ACC112 (cell line): ENCODE measurements around the gene APLP2.

Experiments
- H2AFZ ChIP-seq: fragments of 200-600 bp; sonication (generic); one replicate; pipeline ENCODE4 v1.6.0; 2017; ENCODE audit warnings: antibody characterized with exemption, low read length; ENCODE audit not compliant: unreplicated experiment
- H3K27ac ChIP-seq: fragments of 200-600 bp; sonication (generic); 2 replicates; pipeline ENCODE4 v1.5.1; 2014; ENCODE audit warnings: low read depth, mild to moderate bottlenecking, antibody characterized with exemption, low read length, moderate library complexity
- H3K27me3 ChIP-seq: fragments of 200-600 bp; sonication (generic); 2 replicates; pipeline ENCODE4 v1.6.1; 2014; ENCODE audit warnings: mild to moderate bottlenecking, antibody characterized with exemption, low read length, moderate library complexity, mixed read lengths; ENCODE audit not compliant: insufficient read depth
- H3K36me3 ChIP-seq: fragments of 200-600 bp; sonication (generic); 2 replicates; pipeline ENCODE4 v1.6.1; 2016; ENCODE audit warnings: mild to moderate bottlenecking, antibody characterized with exemption, low read length, moderate library complexity, mixed read lengths; ENCODE audit not compliant: insufficient read depth
- H3K4me1 ChIP-seq: fragments of 200-600 bp; sonication (generic); one replicate; pipeline ENCODE4 v1.6.1; 2016; ENCODE audit warnings: low read length, mixed read lengths; ENCODE audit not compliant: insufficient read depth, unreplicated experiment, control insufficient read depth
- H3K4me3 ChIP-seq: fragments of 200-600 bp; sonication (generic); 2 replicates; pipeline ENCODE4 v1.5.1; 2014; ENCODE audit warnings: mild to moderate bottlenecking, low read depth, low read length
- H3K79me2 ChIP-seq: fragments of 200-600 bp; sonication (generic); one replicate; pipeline ENCODE4 v1.6.0; 2016; ENCODE audit warnings: low read length; ENCODE audit not compliant: control insufficient read depth, unreplicated experiment, insufficient read depth

APLP2 gene

DNA sequence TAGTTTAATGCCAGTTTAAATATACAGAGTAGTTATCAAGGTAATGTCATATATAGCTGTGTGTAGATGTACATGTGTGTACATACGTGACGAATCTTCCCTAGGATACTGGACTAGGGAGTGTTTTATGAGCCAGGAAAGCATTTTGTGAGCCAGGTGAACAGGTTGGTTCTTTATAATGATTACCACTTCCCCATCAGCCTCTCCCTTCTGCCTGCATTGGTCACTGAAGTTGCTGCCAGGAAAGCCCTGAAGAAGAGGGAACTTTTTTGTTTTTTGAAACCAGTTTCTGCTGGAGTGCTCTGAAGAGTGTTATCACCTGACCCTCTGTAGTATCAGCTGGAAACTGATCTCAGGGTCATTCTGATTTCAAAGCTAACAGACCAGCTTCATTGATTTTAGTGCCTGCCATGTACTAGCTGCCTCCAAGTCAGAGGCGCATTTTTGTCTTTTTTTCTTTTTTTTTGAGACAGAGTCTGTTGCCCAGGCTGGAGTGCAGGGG lies 75.7 kb downstream of the APLP2 start:
- Histone ChIP-seq H3K79me2 (no peaks in the 10 kb centered on the region), H3K4me1 (no peaks in the 10 kb centered on the region), H3K27ac (no peak overlapping the region), H2AFZ (no peak overlapping the region), H3K36me3 (peaks cover 7% of the 10 kb centered on the region; the same call in 1 of the 2 replicates), H3K4me3 (no peak overlapping the region), H3K27me3 (no peaks in the 10 kb centered on the region)

DNA sequence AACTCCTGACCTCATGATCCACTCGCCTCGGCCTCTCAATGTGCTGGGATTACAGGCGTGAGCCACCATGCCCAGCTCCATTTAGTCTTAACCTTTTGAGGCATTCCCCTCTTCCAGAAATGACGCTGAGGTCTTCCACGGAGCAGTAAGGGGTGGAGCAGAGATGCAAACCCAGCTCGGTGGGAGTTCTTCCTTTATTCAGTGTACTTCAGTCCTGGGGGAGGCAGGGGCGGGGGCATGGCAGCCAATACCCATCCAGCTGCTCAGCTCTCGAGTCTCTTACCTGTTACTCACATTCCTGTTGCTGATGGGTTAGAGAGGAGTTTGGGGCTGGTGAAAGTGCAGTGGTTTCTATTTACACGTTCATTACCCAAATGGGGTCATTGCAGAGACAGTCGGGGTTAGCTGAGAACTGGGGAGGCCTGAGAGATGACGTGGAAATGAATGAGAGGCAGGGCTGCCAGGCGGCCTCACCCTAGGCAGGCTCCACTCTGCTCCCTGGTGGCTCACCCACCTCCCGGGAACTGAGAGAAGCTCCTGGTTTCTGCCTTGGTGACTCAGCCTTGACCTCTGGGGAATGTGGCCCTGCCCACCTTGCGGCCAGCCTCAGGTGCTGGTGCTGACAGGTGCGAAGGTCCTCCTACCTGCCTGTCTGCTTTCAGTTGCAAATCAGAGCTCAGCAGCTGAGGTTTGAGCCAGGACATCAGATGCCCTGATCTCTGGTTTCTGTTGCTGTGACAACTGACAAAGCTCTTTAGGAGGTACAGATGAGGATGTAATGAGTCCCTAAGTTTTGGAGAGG lies 76.5 kb downstream of the APLP2 start:
- Histone ChIP-seq H3K4me1 (no peaks in the 10 kb centered on the region), H3K36me3 (peaks cover 7% of the 10 kb centered on the region; the same call in 1 of the 2 replicates), H3K79me2 (no peaks in the 10 kb centered on the region), H3K4me3 (no peak overlapping the region), H3K27ac (no peak overlapping the region), H3K27me3 (no peaks in the 10 kb centered on the region), H2AFZ (no peak overlapping the region)

DNA sequence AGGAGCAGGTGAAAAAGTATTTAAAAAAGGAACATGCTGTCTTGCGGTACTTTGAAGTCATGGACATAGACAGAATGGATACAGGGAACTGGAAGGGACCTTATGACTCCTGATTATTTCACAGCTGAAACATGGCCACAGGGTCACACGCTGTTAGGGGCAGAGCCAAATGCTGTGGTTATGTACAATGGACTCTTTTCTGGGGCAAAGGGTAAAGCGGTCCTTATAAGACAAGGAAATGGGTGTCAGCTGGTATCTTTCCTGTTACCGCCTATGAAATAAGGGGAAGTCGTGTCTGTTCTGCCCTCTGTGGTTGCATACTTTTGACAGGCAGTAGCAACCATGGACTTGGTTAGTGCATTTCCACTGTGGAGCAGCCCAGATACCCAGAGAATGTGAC lies 77.1 kb downstream of the APLP2 start:
- Histone ChIP-seq H2AFZ (no peak overlapping the region), H3K4me1 (no peaks in the 10 kb centered on the region), H3K36me3 (peaks cover 7% of the 10 kb centered on the region; the same call in 1 of the 2 replicates), H3K79me2 (no peaks in the 10 kb centered on the region), H3K27me3 (no peaks in the 10 kb centered on the region), H3K4me3 (no peak overlapping the region), H3K27ac (no peak overlapping the region)

DNA sequence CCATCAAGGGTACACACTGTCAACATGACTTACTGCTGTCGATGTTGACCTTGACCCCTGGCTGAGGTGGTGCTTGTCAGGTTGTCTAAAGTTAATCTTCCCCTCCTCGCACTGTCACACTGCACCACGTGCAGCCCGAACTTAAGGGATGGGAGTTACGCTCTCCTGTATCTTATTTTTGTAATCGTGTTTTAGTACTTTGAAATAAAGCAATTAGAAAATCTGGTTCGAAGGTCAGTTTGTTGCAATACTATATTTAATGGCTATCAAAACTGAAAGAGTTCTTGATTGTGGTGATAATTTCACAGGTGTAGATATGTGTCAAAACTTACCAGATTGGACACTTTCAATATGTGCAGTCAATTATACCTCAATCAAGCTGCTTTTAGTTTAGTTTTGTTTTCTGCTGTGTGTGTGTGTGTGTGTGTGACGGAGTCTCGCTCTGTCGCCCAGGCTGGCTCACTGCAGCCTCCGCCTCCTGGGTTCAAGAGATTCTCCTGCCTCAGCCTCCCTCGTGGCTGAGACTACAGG lies 79.2 kb downstream of the APLP2 start:
- no peak overlapping the region for H3K4me3 ChIP-seq
- no peaks in the 10 kb centered on the region for H3K79me2 ChIP-seq
- H3K27ac ChIP-seq, result no peak overlapping the region
- H3K4me1 ChIP-seq, result no peaks in the 10 kb centered on the region
- H2AFZ ChIP-seq, result no peak overlapping the region
- H3K27me3 ChIP-seq, result no peaks in the 10 kb centered on the region
- H3K36me3 ChIP-seq, result peaks cover 7% of the 10 kb centered on the region; the same call in 1 of the 2 replicates

DNA sequence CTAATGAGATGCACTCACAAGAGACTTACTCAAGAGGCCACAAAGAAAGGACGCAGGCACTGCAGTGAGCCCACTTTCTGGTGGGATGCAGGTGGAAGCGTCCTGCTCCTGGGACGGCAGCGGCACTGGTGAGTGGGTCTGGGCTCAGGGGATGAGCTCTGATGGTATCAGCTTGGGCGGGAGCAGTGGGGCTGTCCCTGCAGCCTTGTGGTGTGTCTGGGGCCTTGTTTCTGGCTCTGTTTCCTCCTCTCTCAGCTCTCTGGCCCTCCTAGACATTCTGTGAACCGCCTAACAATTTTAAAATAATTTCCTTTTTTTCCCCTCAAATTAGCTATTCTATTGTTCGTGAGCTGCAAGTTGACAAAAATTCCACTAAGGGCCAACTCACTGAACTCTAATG lies 81.1 kb downstream of the APLP2 start:
- Histone ChIP-seq H3K27me3 (no peaks in the 10 kb centered on the region), H3K79me2 (no peaks in the 10 kb centered on the region), H3K4me1 (no peaks in the 10 kb centered on the region), H3K4me3 (no peak overlapping the region), H2AFZ (no peak overlapping the region), H3K27ac (no peak overlapping the region), H3K36me3 (no peaks in the 10 kb centered on the region)

DNA sequence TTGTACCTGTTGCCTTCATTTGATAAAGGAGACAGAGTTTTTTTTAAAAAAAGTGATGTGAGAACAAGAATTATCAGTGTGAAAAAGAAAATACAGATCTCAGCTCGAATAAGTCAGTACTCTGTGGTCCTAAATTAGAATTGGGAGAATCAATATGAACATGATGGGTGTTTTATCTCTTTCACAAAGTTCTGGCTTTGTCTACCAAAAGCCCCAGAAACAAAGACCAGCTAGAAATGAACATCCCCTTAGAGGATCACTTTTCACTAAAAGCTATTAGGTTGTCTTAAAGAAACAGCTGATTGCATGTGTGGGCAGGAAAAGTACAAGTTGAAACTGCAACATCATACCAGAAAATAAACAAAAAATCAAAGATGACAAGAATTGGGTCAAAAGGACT lies 81.5 kb downstream of the APLP2 start:
- Histone ChIP-seq H3K27me3 (no peaks in the 10 kb centered on the region), H3K79me2 (no peaks in the 10 kb centered on the region), H3K4me1 (peaks cover under 1% of the 10 kb centered on the region), H3K27ac (no peak overlapping the region), H2AFZ (no peak overlapping the region), H3K4me3 (no peak overlapping the region), H3K36me3 (no peaks in the 10 kb centered on the region)

DNA sequence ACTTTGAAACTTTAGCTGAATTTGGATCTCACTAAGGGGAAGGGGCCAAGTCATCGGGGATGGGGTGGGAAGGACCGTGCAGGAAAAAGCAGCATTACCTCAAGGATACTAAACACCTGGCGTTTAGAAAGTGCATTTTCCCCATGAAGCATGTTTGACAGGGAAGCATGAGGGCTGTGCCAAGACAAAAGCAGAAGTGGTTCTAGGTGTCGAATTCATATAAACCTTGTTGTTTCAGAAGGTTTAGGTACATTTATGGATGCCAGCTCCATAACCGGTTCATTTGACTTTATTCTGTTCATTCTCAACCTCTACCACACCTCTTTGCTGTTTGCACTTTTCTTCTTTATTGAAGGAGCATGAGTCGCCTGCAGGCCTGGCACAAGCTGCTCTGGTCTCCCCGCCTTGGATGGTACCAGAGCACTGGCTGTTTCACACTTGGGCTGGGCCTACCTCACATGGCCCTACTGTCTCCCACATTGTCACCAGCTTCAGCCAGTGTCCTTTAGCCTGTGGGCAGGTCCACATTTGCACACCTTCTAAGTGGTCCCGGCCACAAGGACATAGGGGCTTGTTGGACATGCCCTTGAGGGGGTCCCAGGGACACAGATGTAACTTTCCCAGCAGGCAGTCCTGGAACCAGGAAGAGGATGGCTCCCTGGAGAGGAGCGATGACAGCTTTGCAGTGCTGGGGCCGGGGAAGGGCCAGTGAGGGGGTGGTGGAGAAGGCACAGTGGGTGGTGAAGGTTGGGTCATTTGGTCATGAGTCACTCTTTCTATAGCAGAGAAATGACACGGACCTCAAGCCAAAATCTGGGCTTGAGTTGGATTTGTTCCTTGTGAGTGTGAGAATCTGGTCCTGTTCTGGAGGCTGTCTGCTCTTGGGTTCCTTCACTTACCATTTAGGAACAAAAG lies 86.7 kb downstream of the APLP2 start:
- Histone ChIP-seq H3K4me3 (no peak overlapping the region), H3K27me3 (peaks cover 32% of the 10 kb centered on the region), H3K36me3 (no peaks in the 10 kb centered on the region), H3K4me1 (peaks cover 10% of the 10 kb centered on the region), H3K27ac (no peak overlapping the region), H3K79me2 (no peaks in the 10 kb centered on the region), H2AFZ (no peak overlapping the region)

DNA sequence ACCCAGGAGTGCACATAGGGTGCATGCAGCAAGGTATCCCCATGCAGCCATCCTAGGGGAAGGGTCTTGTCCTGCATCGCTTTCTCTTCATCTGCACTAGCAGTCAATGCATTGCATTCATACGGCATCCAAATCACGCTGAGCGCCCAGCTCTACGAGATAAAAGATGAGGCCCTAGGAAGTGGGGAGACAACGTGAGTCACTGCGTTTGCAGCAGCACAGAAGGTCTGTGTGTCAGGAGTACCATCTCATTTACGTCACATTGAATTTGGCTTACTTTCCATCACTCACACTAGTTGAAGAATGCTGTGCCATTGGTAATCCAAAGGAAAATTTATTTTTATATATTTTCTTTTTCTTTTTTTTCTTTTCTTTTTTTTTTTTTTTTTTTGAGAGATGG lies 87.4 kb downstream of the APLP2 start:
- peaks cover 10% of the 10 kb centered on the region for H3K4me1 ChIP-seq
- H3K36me3 ChIP-seq, result no peaks in the 10 kb centered on the region
- H3K27ac ChIP-seq, result no peak overlapping the region
- H3K4me3 ChIP-seq, result no peak overlapping the region
- no peaks in the 10 kb centered on the region for H3K79me2 ChIP-seq
- H3K27me3 ChIP-seq, result peaks cover 39% of the 10 kb centered on the region
- H2AFZ ChIP-seq, result no peak overlapping the region

DNA sequence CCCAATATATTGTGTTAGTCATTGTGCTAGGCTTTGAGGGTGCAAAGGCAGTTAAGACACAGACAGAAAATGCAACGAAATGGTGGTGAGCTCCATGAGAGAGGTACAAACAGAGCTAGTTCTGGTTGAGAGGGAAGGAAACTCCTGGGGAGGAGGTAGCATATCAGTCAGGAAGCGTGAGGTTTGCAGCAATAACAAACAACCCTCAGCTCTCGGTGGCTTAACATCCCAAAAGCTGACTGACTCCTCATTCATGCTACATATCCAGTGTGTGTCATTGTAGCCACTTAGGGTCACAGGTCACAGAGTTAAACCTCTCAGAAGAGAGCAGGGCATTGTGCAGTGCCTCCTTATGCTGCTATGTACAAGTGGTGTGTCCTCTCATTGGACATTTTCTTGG lies 88.1 kb downstream of the APLP2 start:
- Histone ChIP-seq H3K79me2 (no peaks in the 10 kb centered on the region), H3K27ac (no peak overlapping the region), H3K36me3 (no peaks in the 10 kb centered on the region), H3K27me3 (peaks cover 47% of the 10 kb centered on the region), H3K4me1 (peaks cover 10% of the 10 kb centered on the region), H2AFZ (no peak overlapping the region), H3K4me3 (no peak overlapping the region)

DNA sequence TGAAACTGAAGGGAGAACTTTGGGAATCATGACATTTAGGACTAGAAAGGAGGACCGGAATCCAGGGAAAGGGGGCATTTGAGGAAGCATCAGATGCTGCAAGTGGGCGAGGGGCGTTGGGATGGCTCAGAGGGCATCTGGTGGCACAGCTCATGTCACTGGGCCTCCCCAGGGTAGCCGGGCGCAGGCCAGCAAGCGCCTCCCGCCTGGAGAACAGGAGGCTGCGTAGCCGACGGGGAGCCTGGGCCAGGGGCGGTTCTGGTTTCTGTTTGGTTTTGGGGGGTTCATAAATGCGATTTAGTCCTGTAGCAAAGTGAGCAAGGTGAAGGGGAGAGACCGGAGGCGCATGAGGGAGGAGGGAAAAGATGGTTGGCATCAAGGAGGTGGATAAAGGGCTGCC lies 89.4 kb downstream of the APLP2 start:
- peaks cover 47% of the 10 kb centered on the region for H3K27me3 ChIP-seq
- H3K36me3 ChIP-seq, result no peaks in the 10 kb centered on the region
- no peaks in the 10 kb centered on the region for H3K79me2 ChIP-seq
- H3K27ac ChIP-seq, result no peak overlapping the region
- no peak overlapping the region for H3K4me3 ChIP-seq
- no peak overlapping the region for H2AFZ ChIP-seq
- H3K4me1 ChIP-seq, result peaks cover 10% of the 10 kb centered on the region
